Natural killer cell (primary cell): ENCODE measurements around the gene TWIST2. TPM values are rescaled to one million over a fixed set of nuclear protein-coding genes. Genes with fewer than 3 reads are reported as not detected.
A peak's percentile ranks its signal among the peaks of the same experiment; 100 is the strongest.

Experiments used
- ATAC-seq, 3 donors: fragments of 150-1000 bp in 2 of 3; fragments of 200-7000 bp in 1 of 3; cut with Tn5 transposase; 1 replicate in 1 of 3; 2 replicates in 2 of 3; pipeline ENCODE4 v1.10.0; 2021; ENCODE audit warnings: mild to moderate bottlenecking in 2 of 3, moderate library complexity in 2 of 3
- DNase-seq, 2 donors: peaks; one replicate each; pipeline versions ENCODE4 v3.0.0 to v3.0.0-alpha.2; 2013 to 2021; ENCODE audit warnings: mixed read lengths in 1 of 2
- H3K27ac ChIP-seq: one replicate; pipeline ENCODE4 v1.5.1; 2013; ENCODE audit warnings: mild to moderate bottlenecking, low read length
- H3K27me3 ChIP-seq: one replicate; pipeline ENCODE4 v1.6.1; 2013; ENCODE audit warnings: low read length; ENCODE audit not compliant: control insufficient read depth, insufficient read depth
- H3K36me3 ChIP-seq: one replicate; pipeline ENCODE4 v1.6.1; 2013; ENCODE audit warnings: low read length; ENCODE audit not compliant: control insufficient read depth, insufficient read depth
- H3K4me1 ChIP-seq: one replicate; pipeline ENCODE4 v1.6.1; 2013; ENCODE audit warnings: low read length; ENCODE audit not compliant: control insufficient read depth, insufficient read depth
- H3K4me3 ChIP-seq: one replicate; pipeline ENCODE4 v1.5.1; 2013; ENCODE audit warnings: low read length
- H3K9me3 ChIP-seq: one replicate; pipeline ENCODE4 v1.6.1; 2013; ENCODE audit warnings: low read length; ENCODE audit not compliant: control insufficient read depth, insufficient read depth
- H3K27ac Mint-ChIP-seq, 2 donors: one replicate each; pipeline ENCODE4 v1.8.0; 2022; ENCODE audit warnings: mild to moderate bottlenecking in 2 of 2, mixed read lengths in 2 of 2, moderate library complexity in 1 of 2
- H3K27me3 Mint-ChIP-seq, 2 donors: one replicate each; pipeline ENCODE4 v1.8.0; 2022; ENCODE audit warnings: low read depth in 2 of 2, mixed read lengths in 2 of 2
- H3K36me3 Mint-ChIP-seq: one replicate; pipeline ENCODE4 v1.8.0; 2022; ENCODE audit warnings: mixed read lengths
- H3K4me1 Mint-ChIP-seq, 2 donors: one replicate each; pipeline ENCODE4 v1.8.0; 2022; ENCODE audit warnings: mixed read lengths in 2 of 2
- H3K4me3 Mint-ChIP-seq: one replicate; pipeline ENCODE4 v1.8.0; 2022; ENCODE audit warnings: mild to moderate bottlenecking, moderate library complexity, mixed read lengths
- H3K9me3 Mint-ChIP-seq, 2 donors: one replicate each; pipeline ENCODE4 v1.8.0; 2022; ENCODE audit warnings: mixed read lengths in 2 of 2
- CTCF ChIP-seq: fragments of 200-600 bp; IDR thresholded peaks from one replicate; pipeline ENCODE4 v1.8.0; 2022; ENCODE audit warnings: antibody characterized with exemption
- WGBS: methylation state at CpG from one replicate; pipeline ENCODE4 v1.1.7; 2013; ENCODE audit warnings: missing lambda C conversion rate; ENCODE audit not compliant: insufficient coverage; 5-methylcytosine and 5-hydroxymethylcytosine counted together
- intact Hi-C: fragments of 100-400 bp; cut with micrococcal nuclease; formaldehyde crosslinking; loops from one replicate; pipeline ENCODE4 v1.14.2; 2022
- total RNA-seq, 4 donors: library from RNA; stranded (reverse); fragments of 120-200 nt in 1 of 4; gene quantifications; one replicate each; pipeline versions ENCODE4 v1.2.3 to v1.2.4, GENCODE V29; 2013 to 2022

TWIST2 gene
- not detected for total RNA-seq
- not detected for total RNA-seq (2013)

GRCh38 chr2:238847841-238848690 is at the start of gene TWIST2:
TWIST2 (plus strand) TSS chr2:238848085; CDS start chr2:238848216, 131 bp downstream.
- H3K27ac Mint-ChIP-seq = no peak within 1 kb of the TSS
- intact Hi-C loops = no loop called here
- H3K36me3 Mint-ChIP-seq = no peaks in the 10 kb centered on the region
- H3K9me3 Mint-ChIP-seq = no peaks in the 10 kb centered on the region
- no peak for TF ChIP-seq CTCF
- no peak within 1 kb of the TSS for H3K27ac ChIP-seq
- H3K4me3 ChIP-seq = no peak within 1 kb of the TSS
- no peaks in the 10 kb centered on the region for H3K4me1 Mint-ChIP-seq
- ATAC-seq (no peak), DNase-seq (no peak)
- WGBS = 8% methylated on average over 90 of the region's 90 CpGs
- no peak within 1 kb of the TSS for H3K4me3 Mint-ChIP-seq
- no peaks in the 10 kb centered on the region for H3K36me3 ChIP-seq
- peaks cover 2% of the 10 kb centered on the region for H3K4me1 ChIP-seq
- H3K27me3 Mint-ChIP-seq = peaks cover 26 to 49% of the 10 kb centered on the region in 2 donors
- H3K9me3 ChIP-seq = no peaks in the 10 kb centered on the region
- H3K27me3 ChIP-seq = peaks cover 17% of the 10 kb centered on the region

GRCh38 chr2:238801791-238802190 is 46.1 kb upstream of the TWIST2 start:
- no peaks in the 10 kb centered on the region for H3K9me3 ChIP-seq
- Mint-ChIP-seq H3K9me3 (no peaks in the 10 kb centered on the region), H3K27me3 (peaks cover 19 to 56% of the 10 kb centered on the region in 2 donors), H3K4me3 (no peak overlapping the region), H3K27ac (no peak overlapping the region), H3K4me1 (no peaks in the 10 kb centered on the region), H3K36me3 (no peaks in the 10 kb centered on the region)
- no peaks in the 10 kb centered on the region for H3K36me3 ChIP-seq
- ATAC-seq (peak in 1 of 3 donors; percentile 5), DNase-seq (no peak)
- WGBS = 90% methylated on average over 8 of the region's 8 CpGs
- intact Hi-C loops = no loop called here
- no peak for TF ChIP-seq CTCF
- no peaks in the 10 kb centered on the region for H3K27me3 ChIP-seq
- no peak overlapping the region for H3K27ac ChIP-seq
- no peaks in the 10 kb centered on the region for H3K4me1 ChIP-seq
- no peak overlapping the region for H3K4me3 ChIP-seq

GRCh38 chr2:238802957-238803356 is 44.9 kb upstream of the TWIST2 start:
- no peaks in the 10 kb centered on the region for H3K36me3 ChIP-seq
- H3K27me3 ChIP-seq = no peaks in the 10 kb centered on the region
- Mint-ChIP-seq H3K27me3 (peaks cover 14 to 45% of the 10 kb centered on the region in 2 donors), H3K27ac (no peak overlapping the region), H3K36me3 (no peaks in the 10 kb centered on the region), H3K4me3 (no peak overlapping the region), H3K4me1 (no peaks in the 10 kb centered on the region), H3K9me3 (no peaks in the 10 kb centered on the region)
- DNase-seq (no peak), ATAC-seq (no peak)
- no peak for TF ChIP-seq CTCF
- intact Hi-C loops = no loop called here
- 84% methylated on average over 4 of the region's 4 CpGs for WGBS
- no peaks in the 10 kb centered on the region for H3K4me1 ChIP-seq
- no peak overlapping the region for H3K27ac ChIP-seq
- H3K9me3 ChIP-seq = no peaks in the 10 kb centered on the region
- H3K4me3 ChIP-seq = no peak overlapping the region
